K562 (cell line): ENCODE measurements around the gene APOL2. TPM values are rescaled to one million over a fixed set of nuclear protein-coding genes. Genes with fewer than 3 reads are reported as not detected.

Source experiments
- ATF7 ChIP-seq: fragments of 450-650 bp; IDR thresholded peaks from 2 replicates; pipeline ENCODE4 v1.7.1; 2014; ENCODE audit warnings: mild to moderate bottlenecking, moderate library complexity
- E2F6 ChIP-seq, 2 experiments: IDR thresholded peaks; 2 replicates each; pipeline ENCODE4 v1.6.1; 2011; ENCODE audit warnings: borderline replicate concordance in 1 of 2, control low read depth in 1 of 2, low read depth in 1 of 2, low read length in 1 of 2, mild to moderate bottlenecking in 1 of 2, mixed read lengths in 1 of 2, moderate library complexity in 1 of 2; ENCODE audit not compliant: insufficient read depth in 1 of 2, insufficient read length in 1 of 2, poor library complexity in 1 of 2, severe bottlenecking in 1 of 2; ENCODE audit errors: extremely low read depth in 1 of 2
- MYC ChIP-seq, 2 experiments: fragments of 250-450 bp in 1 of 2; sonication (Bioruptor Pico) in 1 of 2; IDR thresholded peaks; 2 replicates each; pipeline versions ENCODE4 v1.5.1 to v1.6.1; 2012 to 2021; ENCODE audit warnings: low read depth in 2 of 2, borderline replicate concordance in 1 of 2, improper control_type of control experiment in 1 of 2, low read length in 1 of 2, mild to moderate bottlenecking in 1 of 2, moderate library complexity in 1 of 2
- TAF9B ChIP-seq: fragments of 450-650 bp; IDR thresholded peaks from 2 replicates; pipeline ENCODE4 v1.6.1; 2018; ENCODE audit warnings: mild to moderate bottlenecking; ENCODE audit not compliant: partially characterized antibody
- ZBTB33 ChIP-seq: sonication (generic); formaldehyde crosslinking; IDR thresholded peaks from 2 replicates; pipeline ENCODE4 v1.8.1; 2023; ENCODE audit warnings: mild to moderate bottlenecking, missing genetic modification reagents
- ZBTB34 ChIP-seq: fragments of 250-450 bp; sonication (Bioruptor Pico); IDR thresholded peaks from 2 replicates; pipeline ENCODE4 v1.8.0; 2021; ENCODE audit warnings: mild to moderate bottlenecking, moderate library complexity
- ZNF592 ChIP-seq: fragments of 450-650 bp; IDR thresholded peaks from 2 replicates; pipeline ENCODE4 v1.6.1; 2017; ENCODE audit warnings: antibody characterized with exemption, mild to moderate bottlenecking
- polyA plus RNA-seq, 8 experiments: library from polyadenylated mRNA; depleted of rRNA in 4 of 8; stranded (reverse) in 5 of 8; unstranded in 3 of 8; fragments of >200 nt; fragmentation: Nextera tagmentation in 2 of 8; fragmentation: Illumina TruSeq in 1 of 8; extraction: Ambion mirVana in 2 of 8; extraction: Trizol in 1 of 8; gene quantifications; 2 replicates each; pipeline versions ENCODE4 v1.2.1 to v1.2.3, GENCODE V29; 2011 to 2014; ENCODE audit warnings: inconsistent platforms in 1 of 8, missing spikeins in 1 of 8
- total RNA-seq, 7 experiments: library from RNA; depleted of rRNA in 6 of 7; stranded (reverse); fragments of >200 nt in 6 of 7; fragmentation: Illumina TruSeq in 2 of 7; extraction: Trizol in 2 of 7; gene quantifications; 2 replicates each; pipeline versions ENCODE4 v1.2.1 to v1.2.3, GENCODE V29; 2011 to 2021; ENCODE audit warnings: low replicate concordance in 1 of 7

Gene APOL2
- total and polyA plus RNA-seq, 9 of the 15 experiments (the other 6 are each of a cell fraction or from before 2014, with no cell fraction given), result 2.7 to 10.6 (median 8.9) TPM

- TF ChIP-seq E2F6 (IDR thresholded peaks at IDR 0.05; ENCODE audit: borderline replicate concordance in 1 of 2, extremely low read depth in 1 of 2, insufficient read depth in 1 of 2, insufficient read length in 1 of 2, low read depth in 1 of 2, low read length in 1 of 2, poor library complexity in 1 of 2, severe bottlenecking in 1 of 2) (peak in 1 of 2 experiments; percentile 32), ZBTB33 (CRISPR knock-in tag) (peak; percentile 25; the same call in 1 of the 2 replicates), TAF9B (peak; percentile 90), MYC (IDR thresholded peaks at IDR 0.05; ENCODE audit: low read depth, low read length) (peak; percentile 63), MYC (CRISPR knock-in tag; IDR thresholded peaks at IDR 0.05; ENCODE audit: borderline replicate concordance, low read depth) (no peak), ZBTB34 (CRISPR knock-in tag) (no peak), ZNF592 (0 out of 2 replicates have a peak, but pooled peaks have one; percentile 27), ATF7 (0 out of 2 replicates have a peak, but pooled peaks have one; percentile 35)
Observed at GRCh38 chr22:36239401-36240171, at the start of gene APOL2 (continued).
